GM06990 (cell line): ENCODE results near the gene TTLL5.

ENCODE experiments used
- DNase-seq: peaks from one replicate; pipeline ENCODE4 v3.0.0-alpha.2; 2011; ENCODE audit not compliant: insufficient read length; ENCODE audit errors: extremely low read depth
- H3K27me3 ChIP-seq: replicated peaks from 2 replicates; pipeline ENCODE4 v1.6.0; 2011; ENCODE audit warnings: low read length; ENCODE audit not compliant: control insufficient read depth, insufficient read depth
- H3K36me3 ChIP-seq: 2 replicates; pipeline ENCODE4 v1.5.1; 2011; ENCODE audit warnings: low read length; ENCODE audit not compliant: control insufficient read depth, insufficient read depth
- H3K4me3 ChIP-seq: replicated peaks from 2 replicates; pipeline ENCODE4 v1.5.1; 2011; ENCODE audit warnings: low read depth, mild to moderate bottlenecking, control low read depth, low read length
- CTCF ChIP-seq: IDR thresholded peaks from 2 replicates; pipeline ENCODE4 v1.5.1; 2011; ENCODE audit warnings: low read length, control low read depth, mild to moderate bottlenecking, inconsistent platforms; ENCODE audit not compliant: insufficient read depth, poor library complexity, severe bottlenecking

The TTLL5 gene

GRCh38 chr14:75835156-75835725, 174.2 kb downstream of the TTLL5 start:
- H3K36me3 ChIP-seq: no peaks in the 10 kb centered on the region; the same call in 1 of the 2 replicates
- no peak overlapping the region for H3K4me3 ChIP-seq
- TF ChIP-seq CTCF: no peak

GRCh38 chr14:75835737-75836136, 174.7 kb downstream of the TTLL5 start:
- DNase-seq: no peak
- no peak for TF ChIP-seq CTCF
- Histone ChIP-seq H3K4me3 (no peak overlapping the region), H3K36me3 (no peaks in the 10 kb centered on the region; the same call in 1 of the 2 replicates), H3K27me3 (no peaks in the 10 kb centered on the region)

More at GRCh38 chr14:75835156-75835725, 174.2 kb downstream of the TTLL5 start:
- DNase-seq: no peak
- no peaks in the 10 kb centered on the region for H3K27me3 ChIP-seq

DNA sequence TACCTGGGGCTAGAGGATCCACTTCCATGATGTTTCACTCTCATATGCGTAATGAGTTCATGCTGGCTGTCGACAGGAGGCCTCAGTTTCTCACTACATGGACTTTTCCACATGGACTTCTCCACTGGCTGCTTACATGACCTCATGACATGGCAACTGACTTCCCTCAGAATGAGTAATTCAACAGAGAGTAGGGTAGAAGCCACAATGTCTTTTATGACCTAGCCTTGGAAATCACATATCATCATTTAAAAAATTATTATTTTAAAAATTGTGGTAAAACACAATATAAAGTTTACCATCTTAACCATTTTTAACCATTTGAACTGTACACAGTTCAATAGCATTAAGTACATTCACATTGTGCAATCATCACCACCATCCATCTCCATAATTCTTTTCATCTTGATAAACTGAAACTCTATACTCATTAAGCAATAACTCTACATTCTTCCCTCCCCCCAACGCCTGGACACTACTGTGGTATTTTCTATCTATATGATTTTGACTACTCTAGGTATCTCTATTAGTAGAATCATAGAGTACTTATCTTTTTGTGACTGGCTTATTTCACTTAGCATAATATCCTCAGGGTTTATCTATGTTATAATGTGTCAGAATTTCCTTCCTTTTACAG, 176.2 kb downstream of the TTLL5 start:
- no peaks in the 10 kb centered on the region; the same call in 1 of the 2 replicates for H3K36me3 ChIP-seq
- H3K27me3 ChIP-seq: no peaks in the 10 kb centered on the region
- no peak for TF ChIP-seq CTCF
- no peak overlapping the region for H3K4me3 ChIP-seq
- DNase-seq: no peak

DNA sequence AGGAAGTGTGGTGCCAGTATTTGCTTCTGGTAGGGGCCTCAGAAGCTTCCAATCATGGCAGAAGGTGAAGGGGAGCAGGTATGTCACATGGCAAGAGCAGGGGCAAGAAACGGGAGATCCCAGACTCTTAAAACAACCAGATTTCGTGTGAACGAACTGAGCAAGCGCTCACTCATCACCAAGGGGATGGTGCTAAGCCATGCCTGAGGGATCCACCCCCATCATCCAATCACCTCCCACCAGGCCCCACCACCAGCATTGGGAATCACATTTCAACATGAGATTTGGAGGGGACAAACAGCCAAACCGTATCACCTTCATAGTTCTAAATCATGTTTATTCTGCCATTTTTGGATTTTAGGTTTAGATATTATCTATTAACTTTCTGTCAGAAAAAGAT, 179.9 kb downstream of the TTLL5 start:
- H3K27me3 ChIP-seq: no peaks in the 10 kb centered on the region

GRCh38 chr14:75842551-75842950, 181.5 kb downstream of the TTLL5 start:
- TF ChIP-seq CTCF: no peak
- Histone ChIP-seq H3K36me3 (no peaks in the 10 kb centered on the region), H3K4me3 (no peak overlapping the region), H3K27me3 (no peaks in the 10 kb centered on the region)
- no peak for DNase-seq

More for the DNA sequence above, 179.9 kb downstream of the TTLL5 start:
- Histone ChIP-seq H3K4me3 (no peak overlapping the region), H3K36me3 (no peaks in the 10 kb centered on the region; the same call in 1 of the 2 replicates)
- no peak for TF ChIP-seq CTCF
- no peak for DNase-seq
